ENCODE measurements around the gene ATE1. TPM values are rescaled to one million over a fixed set of nuclear protein-coding genes. Genes with fewer than 3 reads are reported as not detected.
A peak's percentile ranks its signal among the peaks of the same experiment; 100 is the strongest.

Gene ATE1
- total RNA-seq, 3 donors from 2014 or later (not counting 1 experiment from before 2014, with no cell fraction given): 30.4 to 40.6 (median 30.5) TPM

- no peak for DNase-seq
- 81% methylated on average over 3 of the region's 3 CpGs for WGBS (ENCODE audit: insufficient coverage)
- no peak overlapping the region for H3K4me3 ChIP-seq (ENCODE audit: low read length)
- Mint-ChIP-seq H3K27ac (no peak overlapping the region), H3K36me3 (no peaks in the 10 kb centered on the region), H3K4me1 (no peaks in the 10 kb centered on the region), H3K9me3 (peaks cover 0 to 2% of the 10 kb centered on the region in 2 donors), H3K4me3 (no peak overlapping the region), H3K27me3 (ENCODE audit: low read depth in 2 of 2) (peaks cover 4 to 7% of the 10 kb centered on the region in 2 donors)
- ATAC-seq: no peak
- peak; percentile 23 for TF ChIP-seq CTCF (IDR thresholded peaks at IDR 0.05)
- H3K4me1 ChIP-seq (ENCODE audit: control insufficient read depth, insufficient read depth, low read length): no peaks in the 10 kb centered on the region
- no peaks in the 10 kb centered on the region for H3K9me3 ChIP-seq (ENCODE audit: control insufficient read depth, insufficient read depth, low read length)
- no peaks in the 10 kb centered on the region for H3K36me3 ChIP-seq (ENCODE audit: control insufficient read depth, insufficient read depth, low read length)
- intact Hi-C loops (cut with micrococcal nuclease): no loop called here
- H3K27me3 ChIP-seq (ENCODE audit: control insufficient read depth, insufficient read depth, low read length): no peaks in the 10 kb centered on the region
- no peak overlapping the region for H3K27ac ChIP-seq (ENCODE audit: low read length)
Measured at GRCh38 chr10:121696854-121697253, 231.0 kb downstream of the ATE1 start.

- H3K4me3 Mint-ChIP-seq: no peak overlapping the region
- H3K27ac ChIP-seq (ENCODE audit: low read length): no peak overlapping the region
- ATAC-seq (no peak), DNase-seq (no peak)
- intact Hi-C loops (cut with micrococcal nuclease): no loop called here
- TF ChIP-seq CTCF (IDR thresholded peaks at IDR 0.05): no peak
- H3K27me3 Mint-ChIP-seq (ENCODE audit: low read depth in 2 of 2): peaks cover 4 to 7% of the 10 kb centered on the region in 2 donors
- H3K36me3 ChIP-seq (ENCODE audit: control insufficient read depth, insufficient read depth, low read length): no peaks in the 10 kb centered on the region
- H3K4me1 ChIP-seq (ENCODE audit: control insufficient read depth, insufficient read depth, low read length): no peaks in the 10 kb centered on the region
- WGBS (ENCODE audit: insufficient coverage): 78% methylated on average over 6 of the region's 7 CpGs
- H3K4me1 Mint-ChIP-seq: no peaks in the 10 kb centered on the region
- H3K27me3 ChIP-seq (ENCODE audit: control insufficient read depth, insufficient read depth, low read length): no peaks in the 10 kb centered on the region
- no peaks in the 10 kb centered on the region for H3K36me3 Mint-ChIP-seq
- H3K27ac Mint-ChIP-seq: no peak overlapping the region
- no peak overlapping the region for H3K4me3 ChIP-seq (ENCODE audit: low read length)
- H3K9me3 Mint-ChIP-seq: peaks cover 0 to 2% of the 10 kb centered on the region in 2 donors
- no peaks in the 10 kb centered on the region for H3K9me3 ChIP-seq (ENCODE audit: control insufficient read depth, insufficient read depth, low read length)
Measured at GRCh38 chr10:121695731-121696464, 231.9 kb downstream of the ATE1 start.

- Mint-ChIP-seq H3K4me3 (no peak overlapping the region), H3K36me3 (no peaks in the 10 kb centered on the region), H3K9me3 (peaks cover 0 to 2% of the 10 kb centered on the region in 2 donors), H3K27ac (no peak overlapping the region), H3K27me3 (ENCODE audit: low read depth in 2 of 2) (peaks cover 4 to 7% of the 10 kb centered on the region in 2 donors), H3K4me1 (no peaks in the 10 kb centered on the region)
- Histone ChIP-seq H3K9me3 (ENCODE audit: control insufficient read depth, insufficient read depth, low read length) (no peaks in the 10 kb centered on the region), H3K4me1 (ENCODE audit: control insufficient read depth, insufficient read depth, low read length) (no peaks in the 10 kb centered on the region), H3K27ac (ENCODE audit: low read length) (no peak overlapping the region), H3K4me3 (ENCODE audit: low read length) (no peak overlapping the region), H3K27me3 (ENCODE audit: control insufficient read depth, insufficient read depth, low read length) (no peaks in the 10 kb centered on the region), H3K36me3 (ENCODE audit: control insufficient read depth, insufficient read depth, low read length) (no peaks in the 10 kb centered on the region)
- DNase-seq (no peak), ATAC-seq (no peak)
- intact Hi-C loops (cut with micrococcal nuclease): no loop called here
- TF ChIP-seq CTCF (IDR thresholded peaks at IDR 0.05): no peak
- WGBS (ENCODE audit: insufficient coverage): 87% methylated on average over 8 of the region's 8 CpGs
Measured at GRCh38 chr10:121694966-121695643, 232.7 kb downstream of the ATE1 start.
